Measurements from ENCODE around the gene SIK3.
A peak's percentile ranks its signal among the peaks of the same experiment; 100 is the strongest.

The SIK3 gene

GRCh38 chr11:116958246-116958645 is 140.0 kb downstream of the SIK3 start:
- no peak overlapping the region for H3K4me3 ChIP-seq (ENCODE audit: low read depth, low read length)
- TF ChIP-seq, protein P1, sequence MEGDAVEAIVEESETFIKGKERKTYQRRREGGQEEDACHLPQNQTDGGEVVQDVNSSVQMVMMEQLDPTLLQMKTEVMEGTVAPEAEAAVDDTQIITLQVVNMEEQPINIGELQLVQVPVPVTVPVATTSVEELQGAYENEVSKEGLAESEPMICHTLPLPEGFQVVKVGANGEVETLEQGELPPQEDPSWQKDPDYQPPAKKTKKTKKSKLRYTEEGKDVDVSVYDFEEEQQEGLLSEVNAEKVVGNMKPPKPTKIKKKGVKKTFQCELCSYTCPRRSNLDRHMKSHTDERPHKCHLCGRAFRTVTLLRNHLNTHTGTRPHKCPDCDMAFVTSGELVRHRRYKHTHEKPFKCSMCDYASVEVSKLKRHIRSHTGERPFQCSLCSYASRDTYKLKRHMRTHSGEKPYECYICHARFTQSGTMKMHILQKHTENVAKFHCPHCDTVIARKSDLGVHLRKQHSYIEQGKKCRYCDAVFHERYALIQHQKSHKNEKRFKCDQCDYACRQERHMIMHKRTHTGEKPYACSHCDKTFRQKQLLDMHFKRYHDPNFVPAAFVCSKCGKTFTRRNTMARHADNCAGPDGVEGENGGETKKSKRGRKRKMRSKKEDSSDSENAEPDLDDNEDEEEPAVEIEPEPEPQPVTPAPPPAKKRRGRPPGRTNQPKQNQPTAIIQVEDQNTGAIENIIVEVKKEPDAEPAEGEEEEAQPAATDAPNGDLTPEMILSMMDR (IDR thresholded peaks at IDR 0.05; ENCODE audit: insufficient read depth, low read depth, low read length, missing control alignments): no peak
- no peak for DNase-seq (ENCODE audit: low read depth)

DNA sequence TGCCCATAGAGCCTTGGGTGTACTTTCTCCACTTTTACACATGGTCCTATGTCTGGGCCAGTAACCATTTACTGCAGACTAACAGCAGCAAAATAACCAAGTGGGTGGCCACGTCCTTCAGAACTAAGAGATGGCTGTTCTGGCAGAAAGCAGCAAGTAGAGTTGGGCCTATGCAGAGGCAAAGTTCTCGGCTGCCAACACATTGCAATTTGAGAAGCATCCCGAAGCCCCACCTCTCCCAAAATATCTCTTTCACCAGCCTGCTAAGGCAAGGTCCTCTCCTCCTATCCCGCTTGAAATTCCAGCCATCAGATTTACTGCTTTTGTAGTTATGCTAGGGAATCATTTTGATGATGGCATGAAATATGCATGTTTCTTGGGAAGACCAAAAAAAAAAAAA is 142.3 kb downstream of the SIK3 start:
- TF ChIP-seq, protein P1 (IDR thresholded peaks at IDR 0.05; ENCODE audit: insufficient read depth, low read depth, low read length, missing control alignments): no peak
- no peak for DNase-seq (ENCODE audit: low read depth)
- no peak overlapping the region for H3K4me3 ChIP-seq (ENCODE audit: low read depth, low read length)

GRCh38 chr11:116955548-116955947 is 142.7 kb downstream of the SIK3 start:
- H3K4me3 ChIP-seq (ENCODE audit: low read depth, low read length): no peak overlapping the region
- TF ChIP-seq, protein P1 (IDR thresholded peaks at IDR 0.05; ENCODE audit: insufficient read depth, low read depth, low read length, missing control alignments): no peak
- peak; percentile 6 for DNase-seq (ENCODE audit: low read depth)

GRCh38 chr11:116953530-116954285 is 144.5 kb downstream of the SIK3 start:
- DNase-seq (ENCODE audit: low read depth): no peak
- no peak overlapping the region for H3K4me3 ChIP-seq (ENCODE audit: low read depth, low read length)
- TF ChIP-seq, protein P1 (IDR thresholded peaks at IDR 0.05; ENCODE audit: insufficient read depth, low read depth, low read length, missing control alignments): no peak

- no peak overlapping the region for H3K4me3 ChIP-seq (ENCODE audit: low read depth, low read length)
- TF ChIP-seq, protein P1 (IDR thresholded peaks at IDR 0.05; ENCODE audit: insufficient read depth, low read depth, low read length, missing control alignments): no peak
- no peak for DNase-seq (ENCODE audit: low read depth)
Measured at GRCh38 chr11:116951762-116952161, 146.5 kb downstream of the SIK3 start.

- H3K4me3 ChIP-seq (ENCODE audit: low read depth, low read length): no peak overlapping the region
- DNase-seq (ENCODE audit: low read depth): no peak
Measured at GRCh38 chr11:116950210-116950609, 148.0 kb downstream of the SIK3 start.

More at GRCh38 chr11:116950210-116950609, 148.0 kb downstream of the SIK3 start:
- TF ChIP-seq, protein P1 (IDR thresholded peaks at IDR 0.05; ENCODE audit: insufficient read depth, low read depth, low read length, missing control alignments): no peak
